Left cardiac atrium (tissue), 4 donors: Measurements from ENCODE around the gene CLPTM1L. TPM values are rescaled to one million over a fixed set of nuclear protein-coding genes. Genes with fewer than 3 reads are reported as not detected.

Experiments
- ATAC-seq, 2 donors: fragments of 200-7000 bp; cut with Tn5 transposase; one replicate each; pipeline ENCODE4 v1.9.1; 2020; ENCODE audit warnings: mild to moderate bottlenecking in 2 of 2, moderate library complexity in 2 of 2
- DNase-seq: peaks from one replicate; pipeline ENCODE4 v3.0.0-alpha.2; 2020
- intact Hi-C, 2 donors: fragments of 100-400 bp; cut with DNase I; formaldehyde crosslinking; loops; one replicate each; pipeline versions ENCODE4 v1.14.1 to v1.15.1; 2022 to 2023
- long read RNA-seq: library from polyadenylated mRNA; unstranded; transcript quantifications from one replicate; pipeline ENCODE4 v2.0.0, GENCODE V29; 2021
- total RNA-seq, 2 donors: library from RNA; stranded (reverse); fragmentation: NEBNext Ultra II Directional; extraction: Animal tissue kit (Norgen Biotek cat#: 25700); gene quantifications; one replicate each; pipeline ENCODE4 v1.2.1, GENCODE V29; 2021
- donor health status: DM: no; HTN: yes; CAD: no.
- donor health status: DM: no; HTN: yes; CAD: no; lungs with severe emphysema.
- donor health status: DM: yes; HTN: yes; CAD: no.
- donor health status: Dilated cardiomyopathy.

CLPTM1L gene, protein sequence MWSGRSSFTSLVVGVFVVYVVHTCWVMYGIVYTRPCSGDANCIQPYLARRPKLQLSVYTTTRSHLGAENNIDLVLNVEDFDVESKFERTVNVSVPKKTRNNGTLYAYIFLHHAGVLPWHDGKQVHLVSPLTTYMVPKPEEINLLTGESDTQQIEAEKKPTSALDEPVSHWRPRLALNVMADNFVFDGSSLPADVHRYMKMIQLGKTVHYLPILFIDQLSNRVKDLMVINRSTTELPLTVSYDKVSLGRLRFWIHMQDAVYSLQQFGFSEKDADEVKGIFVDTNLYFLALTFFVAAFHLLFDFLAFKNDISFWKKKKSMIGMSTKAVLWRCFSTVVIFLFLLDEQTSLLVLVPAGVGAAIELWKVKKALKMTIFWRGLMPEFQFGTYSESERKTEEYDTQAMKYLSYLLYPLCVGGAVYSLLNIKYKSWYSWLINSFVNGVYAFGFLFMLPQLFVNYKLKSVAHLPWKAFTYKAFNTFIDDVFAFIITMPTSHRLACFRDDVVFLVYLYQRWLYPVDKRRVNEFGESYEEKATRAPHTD
- 10 to 100 TPM; 46.6 to 51.7 TPM for total RNA-seq
- long read RNA-seq, transcript CLPTM1L-201 (17 exons, 2,500 nt): major isoform, 101 of 115 reads
- long read RNA-seq, partial matches to known transcripts: 1 of 115 reads
- long read RNA-seq, other reads (novel, unspliced or antisense): 12 of 115 reads

DNA sequence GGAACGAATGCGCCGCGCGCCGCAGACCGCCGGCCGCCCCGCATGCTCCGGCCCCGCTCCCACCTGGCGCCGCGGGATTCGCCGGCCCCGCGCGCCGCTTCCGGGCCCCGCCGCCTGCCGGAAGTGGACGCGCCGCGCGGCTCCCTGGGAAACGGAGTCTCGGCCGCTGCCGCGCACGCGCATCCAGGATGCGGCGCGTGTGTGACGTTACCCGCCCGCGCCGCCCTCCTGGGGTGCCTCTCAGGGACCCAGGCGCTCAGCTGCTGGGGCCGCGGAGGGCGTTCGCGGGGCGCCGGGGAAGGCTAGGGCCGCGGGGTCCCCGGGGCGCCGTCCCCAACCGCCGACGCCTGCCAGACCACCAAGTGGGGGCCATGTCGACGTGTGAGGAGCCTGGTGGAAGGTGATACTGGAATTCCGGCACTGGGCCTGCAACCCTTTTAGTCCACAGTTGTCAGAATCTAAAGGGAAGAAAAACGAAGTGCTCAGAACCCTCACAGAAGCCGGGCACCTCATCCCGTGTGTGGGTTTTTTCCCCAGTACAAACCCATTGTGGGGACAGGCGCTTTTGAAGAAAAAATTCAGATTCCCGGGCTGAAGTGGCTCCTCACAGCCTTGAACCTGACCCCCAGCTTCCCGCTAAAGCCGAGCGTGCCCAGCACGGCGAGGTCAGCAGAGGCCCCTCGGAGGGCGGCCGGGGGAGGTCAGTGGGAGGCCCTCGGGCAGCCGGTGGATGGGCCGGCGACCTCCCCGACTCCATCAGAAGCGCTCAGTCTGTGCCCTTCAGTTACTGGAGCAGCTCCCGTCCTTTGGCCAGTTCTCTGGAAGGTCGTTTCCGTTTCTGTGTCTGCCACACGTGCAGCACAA is at the start of gene CLPTM1L:
CLPTM1L (minus strand) TSS at position 125 of the 864 bp plus-strand sequence. CDS start 258 bp downstream, outside the sequence.
- ATAC-seq: peak; percentile 98 to 99
- intact Hi-C loops: no loop called here
- peak; percentile 92 for DNase-seq

DNA sequence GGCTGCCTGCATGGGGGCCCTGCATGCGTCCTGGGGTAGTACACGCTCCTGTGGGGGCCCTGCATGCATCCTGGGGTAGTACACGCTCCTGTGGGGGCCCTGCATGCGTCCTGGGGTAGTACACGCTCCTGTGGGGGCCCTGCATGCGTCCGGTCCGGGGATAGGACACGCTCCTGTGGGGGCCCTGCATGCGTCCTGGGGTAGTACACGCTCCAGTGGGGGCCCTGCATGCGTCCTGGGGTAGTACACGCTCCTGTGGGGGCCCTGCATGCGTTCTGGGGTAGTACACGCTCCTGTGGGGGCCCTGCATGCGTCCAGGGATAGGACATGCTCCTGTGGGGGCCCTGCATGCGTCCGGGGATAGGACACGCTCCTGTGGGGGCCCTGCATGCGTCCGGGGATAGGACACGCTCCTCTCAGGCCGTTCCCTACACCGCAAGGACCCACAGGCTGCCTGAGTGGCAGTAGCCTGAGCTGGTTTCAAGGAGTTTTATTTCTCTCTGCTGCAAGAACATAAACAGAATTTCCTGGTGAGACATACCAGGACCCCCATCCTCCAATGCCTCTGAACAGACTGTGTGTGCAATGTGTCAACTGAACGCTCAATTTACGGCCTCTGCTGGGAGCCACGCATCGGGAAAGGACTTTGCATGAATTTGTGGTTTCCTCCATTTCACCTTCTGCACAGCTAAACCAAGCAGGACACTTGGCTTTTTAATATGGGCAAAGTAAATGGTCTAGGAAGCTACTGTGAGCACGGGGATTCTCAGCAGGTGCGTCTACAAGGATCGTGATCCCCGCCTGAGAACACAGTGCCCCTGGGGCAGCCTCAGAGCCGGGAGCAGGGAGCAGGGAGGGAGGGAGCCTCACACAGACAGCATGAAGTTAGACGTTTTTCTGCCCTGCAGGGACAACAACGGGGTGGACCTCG is 48.9 kb upstream of the CLPTM1L start:
- intact Hi-C loops: no loop called here
- DNase-seq (no peak), ATAC-seq (no peak)

DNA sequence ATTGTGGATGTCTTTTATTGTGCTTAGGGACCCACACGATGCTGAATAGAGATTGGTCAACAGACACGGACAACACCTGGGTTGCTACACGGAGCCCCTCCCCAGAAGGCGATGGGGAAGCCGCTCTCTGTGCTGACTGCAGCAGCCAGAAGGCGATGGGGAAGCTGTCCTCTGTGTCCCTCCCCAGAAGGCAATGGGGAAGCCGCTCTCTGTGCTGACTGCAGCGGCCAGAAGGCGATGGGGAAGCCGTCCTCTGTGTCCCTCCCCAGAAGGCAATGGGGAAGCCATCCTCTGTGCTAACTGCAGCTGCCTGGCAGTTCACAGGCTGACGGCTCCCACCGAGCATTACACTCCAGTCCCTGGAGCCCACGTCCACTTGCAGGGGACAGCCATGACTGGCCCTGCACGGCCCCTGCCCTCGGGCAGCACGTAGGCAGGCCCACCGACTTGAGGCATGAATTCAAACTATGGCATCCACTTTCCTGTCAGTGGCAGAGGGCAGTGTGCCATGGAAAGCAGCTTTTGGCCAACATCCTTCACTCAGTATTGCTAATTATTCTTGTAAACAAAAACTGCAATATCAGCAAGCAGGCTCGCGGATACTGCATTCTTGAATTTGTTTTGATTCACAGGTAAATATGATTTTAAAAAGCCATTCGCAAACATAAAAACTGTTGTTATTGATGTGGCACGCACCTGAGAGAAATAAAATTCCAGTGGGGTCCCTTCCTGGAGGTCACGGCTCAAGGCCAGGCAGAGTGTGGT is 48.1 kb upstream of the CLPTM1L start:
- peak; percentile 19 for DNase-seq
- ATAC-seq: no peak
- intact Hi-C loops: no loop called here

DNA sequence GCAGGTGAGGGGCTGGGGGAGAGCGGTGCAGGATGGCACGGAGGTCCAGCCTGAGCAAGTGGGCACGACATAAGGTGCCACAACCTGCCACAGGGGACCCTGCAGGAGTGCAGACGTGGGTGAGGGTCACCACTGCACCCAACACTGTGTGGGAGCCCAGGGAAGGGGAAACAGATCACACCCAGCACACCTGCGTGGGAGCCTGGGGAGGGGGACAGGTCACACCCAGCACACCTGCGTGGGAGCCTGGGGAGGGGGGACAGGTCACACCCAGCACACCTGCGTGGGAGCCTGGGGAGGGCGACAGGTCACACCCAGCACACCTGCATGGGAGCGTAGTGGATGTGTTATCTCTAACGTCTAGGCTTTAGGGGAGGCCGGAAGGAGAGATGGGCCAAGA is 47.4 kb upstream of the CLPTM1L start:
- no peak for DNase-seq
- ATAC-seq: no peak

DNA sequence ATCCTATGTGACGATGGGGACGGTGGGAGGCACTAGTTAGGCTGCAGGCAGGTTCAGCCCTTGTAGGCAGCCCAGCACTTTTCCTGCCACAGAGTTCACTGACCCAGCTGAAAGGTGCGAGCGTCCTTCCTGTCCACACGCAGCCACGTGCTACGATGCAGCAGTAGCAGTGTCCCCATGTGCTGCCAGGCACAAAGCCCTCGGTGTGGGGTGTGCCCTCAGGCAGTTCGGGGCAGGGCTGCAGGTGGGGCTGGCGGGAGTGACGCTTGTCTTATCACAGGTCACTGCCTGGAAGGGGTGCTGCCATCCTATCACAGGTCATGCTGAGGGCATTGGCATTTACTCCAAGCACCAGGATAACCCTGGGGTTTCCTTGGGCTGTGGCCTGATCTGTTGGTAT is 46.8 kb upstream of the CLPTM1L start:
- ATAC-seq (no peak), DNase-seq (no peak)
- intact Hi-C loops: no loop called here

More for the DNA sequence above, 47.4 kb upstream of the CLPTM1L start:
- intact Hi-C loops: no loop called here

DNA sequence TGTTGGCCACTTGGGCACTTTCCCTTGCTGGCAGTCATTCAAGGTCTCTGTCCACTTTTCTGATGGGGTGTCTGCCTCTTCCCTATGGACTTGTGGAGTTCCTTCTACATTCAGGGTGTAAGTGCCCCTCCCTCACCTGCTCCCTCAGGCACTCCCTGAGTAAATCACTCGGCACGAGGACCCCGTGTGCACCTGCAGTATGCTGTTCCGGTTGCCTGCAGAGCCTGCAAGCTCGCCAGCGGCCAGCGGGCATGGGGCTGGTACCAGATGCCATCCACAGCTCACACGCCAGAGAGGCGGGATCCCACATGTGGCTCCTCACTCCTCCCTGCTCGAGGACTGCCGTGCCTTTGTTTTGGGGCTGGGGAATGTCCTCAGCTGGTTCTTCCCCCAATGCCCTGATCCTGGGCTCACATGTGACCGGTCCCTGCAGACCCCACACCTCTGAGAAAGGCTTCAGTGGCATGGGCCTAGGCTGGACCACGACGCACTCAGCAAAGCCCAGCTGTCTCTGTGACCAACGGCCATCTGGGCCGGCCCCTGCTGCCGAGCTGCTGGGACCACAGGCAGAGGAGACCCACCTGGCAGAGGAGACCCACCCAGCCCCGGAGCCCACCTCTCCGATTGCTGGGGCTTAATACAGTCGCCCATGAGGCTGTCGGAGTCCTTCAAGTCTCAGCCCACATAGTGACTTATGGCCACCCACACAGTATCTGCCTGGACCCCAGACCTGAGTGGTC is 46.1 kb upstream of the CLPTM1L start:
- intact Hi-C loops: no loop called here
- DNase-seq (no peak), ATAC-seq (no peak)

DNA sequence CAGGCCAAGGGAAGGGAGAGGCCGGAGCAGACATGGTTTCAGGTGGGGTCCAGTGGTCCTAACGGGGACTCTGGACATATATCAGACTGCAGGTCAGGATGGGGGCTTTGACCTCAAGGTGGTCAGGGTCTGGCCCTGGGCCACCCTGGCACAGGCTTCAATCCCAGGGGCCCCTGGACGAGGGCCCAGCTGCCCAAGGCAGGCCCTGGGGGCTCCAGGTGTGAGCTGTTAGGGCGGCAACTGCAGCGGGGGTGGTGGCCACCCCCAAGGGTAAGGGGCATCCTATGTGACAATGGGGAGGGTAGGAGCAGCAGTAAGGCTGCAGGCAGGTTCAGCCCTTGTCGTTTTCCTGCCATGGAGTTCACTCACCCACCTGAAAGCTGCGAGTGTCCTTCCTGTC is 45.4 kb upstream of the CLPTM1L start:
- DNase-seq: no peak
- ATAC-seq: no peak
- intact Hi-C loops: no loop called here

DNA sequence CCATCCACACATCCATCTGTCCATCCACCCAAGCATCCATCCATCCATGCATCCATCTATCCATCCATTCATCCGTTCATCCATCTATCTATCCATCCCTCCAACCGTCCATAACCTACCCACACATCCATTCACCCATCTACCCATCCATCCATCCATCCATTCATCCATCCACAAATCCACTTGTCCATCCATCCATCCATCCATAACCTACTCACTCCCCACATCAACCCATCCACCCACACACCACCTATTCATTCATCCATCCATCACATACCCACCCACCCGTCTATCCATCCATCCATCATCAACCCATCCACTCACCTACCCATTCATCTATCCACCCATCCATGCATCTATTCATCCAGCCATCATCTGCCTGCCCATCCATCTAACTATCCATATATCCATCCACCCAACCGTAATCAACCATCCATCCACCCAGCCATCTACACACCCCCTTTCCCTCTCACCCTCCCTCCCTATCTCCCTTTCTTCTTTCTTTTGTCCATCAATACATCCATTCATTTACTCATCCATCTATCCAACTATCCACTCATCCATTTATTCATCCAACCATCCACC is 43.6 kb upstream of the CLPTM1L start:
- ATAC-seq (no peak), DNase-seq (no peak)
- intact Hi-C loops: loop anchor here in 1 of 2 donors (10.0 kb wide), 1 partner anchor 256 kb away; no protein-coding TSS in a partner anchor

DNA sequence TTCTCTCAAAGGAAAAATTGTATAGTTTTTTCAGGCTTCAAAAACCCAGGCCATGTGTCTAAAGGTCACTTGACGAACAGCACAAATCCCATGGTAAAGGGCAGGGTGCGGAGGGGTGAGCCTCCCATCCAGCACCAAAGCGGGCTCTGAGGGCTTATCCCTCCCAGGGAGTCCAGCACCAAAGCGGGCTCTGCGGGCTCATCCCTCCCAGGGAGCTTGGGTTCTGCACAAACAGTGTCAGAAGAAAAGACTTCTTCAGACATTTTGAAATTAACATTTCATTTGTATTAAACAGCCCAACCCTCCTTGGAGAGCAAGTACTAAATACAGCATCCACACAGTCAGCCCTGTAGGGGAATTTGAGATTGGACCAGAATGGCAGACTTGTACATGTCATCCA is 43.0 kb upstream of the CLPTM1L start:
- ATAC-seq (no peak), DNase-seq (no peak)
- intact Hi-C loops: loop anchor here in 1 of 2 donors (10.0 kb wide), 1 partner anchor 257 kb away; no protein-coding TSS in a partner anchor

DNA sequence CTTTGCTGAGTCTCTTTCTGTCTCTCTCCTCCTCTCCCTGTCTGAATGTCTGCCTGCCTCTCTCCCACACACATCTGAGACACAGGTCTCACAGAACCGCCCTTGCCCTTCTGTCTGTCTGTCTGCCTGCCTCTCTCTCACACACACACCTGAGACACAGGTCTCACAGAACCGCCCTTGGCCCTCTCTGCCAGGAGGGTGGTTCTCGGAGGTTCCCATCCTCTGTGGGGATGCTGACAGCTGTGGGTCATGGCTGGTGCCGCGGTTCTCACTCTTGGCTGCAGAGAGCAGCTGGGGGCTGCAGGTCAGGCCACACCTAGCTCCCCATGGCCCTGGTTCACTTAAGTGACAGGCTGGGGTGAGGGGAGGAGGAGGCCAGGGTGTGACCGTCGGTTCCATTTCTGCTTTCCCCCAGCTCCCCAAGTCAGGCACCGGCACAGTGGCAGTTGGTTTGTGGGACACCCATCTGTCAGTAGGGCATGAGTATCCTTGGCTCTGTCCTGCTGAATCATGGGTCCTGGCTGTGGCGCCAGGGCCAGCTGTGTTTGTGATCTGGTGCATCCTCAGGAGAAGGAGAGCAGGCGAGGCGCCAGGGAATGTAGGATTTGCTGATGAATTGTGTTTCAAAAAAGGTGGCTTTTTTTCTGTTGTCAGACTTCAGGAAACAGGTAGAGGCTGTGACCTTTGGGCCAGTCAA is 42.3 kb upstream of the CLPTM1L start:
- intact Hi-C loops: loop anchor here in 1 of 2 donors (10.0 kb wide), 1 partner anchor 258 kb away; no protein-coding TSS in a partner anchor
- ATAC-seq (no peak), DNase-seq (no peak)

DNA sequence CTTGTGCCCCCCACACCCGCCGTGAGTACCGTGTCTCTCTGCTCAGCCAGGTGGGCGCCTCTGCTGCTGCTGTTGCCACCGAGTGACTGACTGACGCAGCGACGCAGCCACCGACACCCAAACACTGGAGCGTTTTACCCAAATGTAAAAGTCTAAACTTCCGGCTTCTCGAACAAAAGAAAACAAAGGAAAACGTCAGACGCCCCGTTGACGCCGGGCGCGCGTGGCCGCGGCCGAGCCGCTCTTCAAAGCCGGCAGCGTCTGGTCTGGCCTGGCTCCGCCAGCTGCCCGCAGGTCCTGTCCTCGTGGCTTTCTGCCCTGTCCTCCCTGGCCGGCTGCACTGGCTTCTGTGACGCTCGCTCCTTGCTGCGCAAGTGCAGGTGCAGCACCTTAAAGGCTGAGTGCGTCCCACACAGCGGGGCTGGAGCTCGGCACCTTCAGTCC is 41.4 kb upstream of the CLPTM1L start:
- peak; percentile 57 for DNase-seq
- ATAC-seq: peak; percentile 57 to 74
- intact Hi-C loops: loop anchor here in 1 of 2 donors (10.0 kb wide), 1 partner anchor 259 kb away; no protein-coding TSS in a partner anchor

DNA sequence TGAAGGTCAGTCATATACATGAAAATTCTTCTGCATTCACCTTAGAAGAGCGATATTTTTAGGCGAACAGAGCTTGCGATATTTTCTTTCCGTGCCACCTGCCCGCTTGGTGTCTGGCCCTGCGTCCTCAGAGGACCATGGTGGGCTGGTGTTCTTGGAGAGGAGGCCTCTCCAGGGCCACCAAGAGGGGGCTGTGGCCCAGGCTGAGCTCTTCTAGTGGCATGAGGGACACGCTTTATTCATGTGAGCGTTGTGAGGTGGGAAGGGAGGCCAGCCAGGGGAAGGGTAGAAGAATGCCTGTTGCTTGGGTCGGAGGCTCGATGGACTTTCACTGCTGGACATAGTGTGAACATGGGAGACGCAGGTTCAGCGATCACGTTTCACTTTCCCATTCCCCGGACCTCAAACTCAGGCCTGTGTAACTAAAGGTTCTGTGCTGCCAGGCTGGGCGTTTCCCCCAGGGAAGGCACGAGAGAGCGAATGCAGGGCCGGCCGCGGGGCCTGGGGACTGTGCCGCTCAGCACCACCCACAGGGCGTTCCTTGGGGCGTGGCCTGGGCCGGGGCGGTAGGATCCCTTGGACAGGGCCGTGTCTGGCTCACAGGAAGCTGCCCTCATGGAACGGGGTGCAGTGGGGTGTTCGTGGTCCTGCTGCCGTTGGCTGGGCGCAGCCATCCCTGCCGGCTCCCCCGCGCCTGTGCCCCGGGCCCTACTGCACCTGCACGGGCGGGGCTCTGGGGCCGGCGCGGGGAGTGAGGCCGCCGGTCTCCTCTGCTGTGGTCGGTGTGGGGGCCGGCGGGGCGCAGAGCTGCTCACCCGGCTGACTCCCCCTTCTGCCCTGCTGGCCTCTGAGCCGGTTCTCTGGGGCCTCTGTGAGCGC is 40.7 kb upstream of the CLPTM1L start:
- DNase-seq (peak; percentile 90), ATAC-seq (peak; percentile 97 to 98)
- intact Hi-C loops: loop anchor here in 1 of 2 donors (10.0 kb wide), 1 partner anchor 259 kb away; no protein-coding TSS in a partner anchor

DNA sequence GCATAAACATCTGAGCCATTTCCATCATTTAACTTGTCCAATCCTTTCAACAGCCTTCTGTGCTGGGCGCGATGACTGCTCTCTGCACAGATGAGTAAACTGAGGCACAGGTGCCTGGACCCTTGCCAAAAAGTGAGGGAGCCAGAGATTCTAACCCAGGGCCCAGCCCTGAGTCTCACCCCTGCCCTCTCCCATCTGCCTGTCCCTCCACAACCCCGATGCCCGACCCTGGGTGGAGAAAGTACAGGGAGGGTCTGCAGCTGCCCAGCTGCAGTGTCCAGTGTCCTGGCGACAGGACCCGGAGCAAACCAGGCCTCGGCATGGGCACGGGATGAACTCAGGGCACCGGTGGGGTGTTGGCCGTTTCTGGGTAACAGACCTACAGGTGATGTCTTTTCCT is 39.6 kb upstream of the CLPTM1L start:
- intact Hi-C loops: loop anchor here in 1 of 2 donors (10.0 kb wide), 1 partner anchor 260 kb away; no protein-coding TSS in a partner anchor
- ATAC-seq: no peak
- DNase-seq: no peak

DNA sequence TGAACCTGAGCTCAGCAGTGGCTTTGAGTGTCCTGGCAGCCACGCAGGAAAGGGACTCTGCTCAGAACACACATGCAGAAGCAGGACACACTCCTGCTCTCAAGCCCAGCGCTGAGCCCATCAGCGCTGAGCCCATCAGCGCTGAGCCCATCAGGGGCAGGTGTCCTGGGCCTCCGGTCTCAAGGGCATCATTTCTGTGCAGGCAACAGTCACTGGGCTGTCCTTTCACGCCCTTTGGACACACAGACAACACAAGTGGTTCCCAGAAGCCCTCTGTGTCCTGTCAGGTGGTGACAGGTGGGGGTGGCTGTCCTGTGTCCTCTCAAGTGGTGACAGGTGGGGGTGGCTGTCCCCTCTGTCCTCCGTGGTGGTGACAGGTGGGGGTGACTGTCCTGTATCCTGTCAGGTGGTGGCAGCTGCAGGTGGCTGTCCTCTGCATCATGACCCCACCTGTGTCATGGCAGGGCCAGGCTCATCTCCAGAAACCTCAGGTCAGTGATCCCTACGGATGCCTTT is 39.0 kb upstream of the CLPTM1L start:
- intact Hi-C loops: loop anchor here in 1 of 2 donors (10.0 kb wide), 1 partner anchor 261 kb away; no protein-coding TSS in a partner anchor
- DNase-seq: no peak
- no peak for ATAC-seq
